ENCODE measurements around the gene CCNA2. TPM values are rescaled to one million over a fixed set of nuclear protein-coding genes. Genes with fewer than 3 reads are reported as not detected.

CCNA2 gene
- total RNA-seq, 2 donors from 2014 or later, result 2.4 to 2.5 TPM

DNA sequence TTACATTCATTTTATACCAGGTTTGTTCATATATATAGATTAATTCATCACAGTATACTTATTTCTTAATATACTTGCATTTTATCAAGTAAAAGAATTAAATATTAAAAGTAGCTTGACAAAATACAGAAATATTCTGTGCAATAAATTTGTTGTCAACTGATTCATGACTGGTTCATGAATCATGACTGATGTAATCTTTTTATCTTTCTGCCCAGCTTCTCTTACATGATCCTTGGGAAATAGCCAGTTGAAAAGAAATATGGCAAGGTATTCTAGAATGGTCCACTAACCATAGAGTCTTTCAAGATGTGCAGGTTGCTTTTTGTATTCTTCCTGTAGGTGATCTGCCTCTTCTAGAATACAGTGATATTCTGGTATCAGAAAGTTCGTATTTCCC, 4.2 kb upstream of the CCNA2 start:
- DNase-seq (ENCODE audit: low spot score) (no peak), ATAC-seq (ENCODE audit: insufficient number of reproducible peaks, low FRiP score, low read depth) (no peak)
- no peak overlapping the region for H3K27ac ChIP-seq
- TF ChIP-seq, protein P1, sequence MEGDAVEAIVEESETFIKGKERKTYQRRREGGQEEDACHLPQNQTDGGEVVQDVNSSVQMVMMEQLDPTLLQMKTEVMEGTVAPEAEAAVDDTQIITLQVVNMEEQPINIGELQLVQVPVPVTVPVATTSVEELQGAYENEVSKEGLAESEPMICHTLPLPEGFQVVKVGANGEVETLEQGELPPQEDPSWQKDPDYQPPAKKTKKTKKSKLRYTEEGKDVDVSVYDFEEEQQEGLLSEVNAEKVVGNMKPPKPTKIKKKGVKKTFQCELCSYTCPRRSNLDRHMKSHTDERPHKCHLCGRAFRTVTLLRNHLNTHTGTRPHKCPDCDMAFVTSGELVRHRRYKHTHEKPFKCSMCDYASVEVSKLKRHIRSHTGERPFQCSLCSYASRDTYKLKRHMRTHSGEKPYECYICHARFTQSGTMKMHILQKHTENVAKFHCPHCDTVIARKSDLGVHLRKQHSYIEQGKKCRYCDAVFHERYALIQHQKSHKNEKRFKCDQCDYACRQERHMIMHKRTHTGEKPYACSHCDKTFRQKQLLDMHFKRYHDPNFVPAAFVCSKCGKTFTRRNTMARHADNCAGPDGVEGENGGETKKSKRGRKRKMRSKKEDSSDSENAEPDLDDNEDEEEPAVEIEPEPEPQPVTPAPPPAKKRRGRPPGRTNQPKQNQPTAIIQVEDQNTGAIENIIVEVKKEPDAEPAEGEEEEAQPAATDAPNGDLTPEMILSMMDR (IDR thresholded peaks at IDR 0.05), result no peak
- peaks cover 7% of the 10 kb centered on the region in 2 donors for H3K4me1 ChIP-seq (ENCODE audit: control insufficient read depth in 1 of 2, low read depth in 2 of 2)
- H3K27me3 ChIP-seq (replicated peaks; ENCODE audit: insufficient read depth), result no peaks in the 10 kb centered on the region
- no peak overlapping the region for H3K4me3 ChIP-seq
- peaks cover 11% of the 10 kb centered on the region for H3K36me3 ChIP-seq
- H3K9me3 ChIP-seq, result no peaks in the 10 kb centered on the region

DNA sequence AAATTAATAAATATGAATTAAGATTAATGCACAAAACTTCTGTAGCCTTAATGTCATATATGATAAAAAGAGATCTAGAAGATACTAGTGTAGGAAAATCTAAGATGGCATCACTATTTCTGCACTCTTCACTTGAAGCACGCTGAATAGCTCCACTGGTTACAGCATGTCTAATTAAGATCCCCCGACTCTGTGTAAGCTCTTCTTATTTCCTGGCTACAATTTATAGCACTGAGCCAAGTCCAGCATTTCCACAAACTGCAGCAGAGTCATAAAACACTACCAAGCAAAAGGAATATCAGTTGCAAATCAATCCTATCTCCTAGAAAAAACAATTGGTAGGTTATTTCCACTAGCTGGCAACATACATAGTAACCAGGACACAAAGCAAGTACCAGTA, 1.3 kb upstream of the CCNA2 start:
- TF ChIP-seq, protein P1 (IDR thresholded peaks at IDR 0.05), result no peak
- Histone ChIP-seq H3K27me3 (replicated peaks; ENCODE audit: insufficient read depth) (no peaks in the 10 kb centered on the region), H3K36me3 (peaks cover 7% of the 10 kb centered on the region), H3K4me1 (ENCODE audit: control insufficient read depth in 1 of 2, low read depth in 2 of 2) (peaks cover 9% of the 10 kb centered on the region in 2 donors), H3K9me3 (no peaks in the 10 kb centered on the region), H3K27ac (no peak overlapping the region), H3K4me3 (no peak overlapping the region)
- ATAC-seq (ENCODE audit: insufficient number of reproducible peaks, low FRiP score, low read depth) (no peak), DNase-seq (ENCODE audit: low spot score) (no peak)

DNA sequence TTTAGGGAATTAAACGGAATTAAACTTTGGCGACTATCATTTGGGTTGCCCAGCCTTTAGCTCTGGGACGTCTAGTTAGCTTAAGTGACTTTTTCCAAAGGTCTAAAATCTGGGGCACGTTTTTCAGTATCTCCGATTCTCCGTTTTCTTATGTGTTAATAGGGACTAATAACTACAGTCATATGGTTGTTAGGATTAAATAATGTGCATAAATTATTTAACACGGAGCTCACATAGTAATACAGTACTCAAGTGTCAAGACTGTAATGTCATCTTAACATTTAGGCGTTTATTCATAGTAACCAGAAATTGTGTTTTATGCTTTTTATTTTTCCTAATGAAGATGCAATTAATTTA, 466 bp upstream of the CCNA2 start:
- TF ChIP-seq, protein P1 (IDR thresholded peaks at IDR 0.05), result no peak
- Histone ChIP-seq H3K27me3 (replicated peaks; ENCODE audit: insufficient read depth) (no peaks in the 10 kb centered on the region), H3K27ac (peak overlapping the region; percentile 23 to 69), H3K9me3 (no peaks in the 10 kb centered on the region), H3K36me3 (peaks cover 7% of the 10 kb centered on the region), H3K4me1 (ENCODE audit: control insufficient read depth in 1 of 2, low read depth in 2 of 2) (peaks cover 9% of the 10 kb centered on the region in 2 donors), H3K4me3 (peak overlapping the region; percentile 93)
- ATAC-seq (ENCODE audit: insufficient number of reproducible peaks, low FRiP score, low read depth), result no peak
- DNase-seq (ENCODE audit: low spot score), result no peak

DNA sequence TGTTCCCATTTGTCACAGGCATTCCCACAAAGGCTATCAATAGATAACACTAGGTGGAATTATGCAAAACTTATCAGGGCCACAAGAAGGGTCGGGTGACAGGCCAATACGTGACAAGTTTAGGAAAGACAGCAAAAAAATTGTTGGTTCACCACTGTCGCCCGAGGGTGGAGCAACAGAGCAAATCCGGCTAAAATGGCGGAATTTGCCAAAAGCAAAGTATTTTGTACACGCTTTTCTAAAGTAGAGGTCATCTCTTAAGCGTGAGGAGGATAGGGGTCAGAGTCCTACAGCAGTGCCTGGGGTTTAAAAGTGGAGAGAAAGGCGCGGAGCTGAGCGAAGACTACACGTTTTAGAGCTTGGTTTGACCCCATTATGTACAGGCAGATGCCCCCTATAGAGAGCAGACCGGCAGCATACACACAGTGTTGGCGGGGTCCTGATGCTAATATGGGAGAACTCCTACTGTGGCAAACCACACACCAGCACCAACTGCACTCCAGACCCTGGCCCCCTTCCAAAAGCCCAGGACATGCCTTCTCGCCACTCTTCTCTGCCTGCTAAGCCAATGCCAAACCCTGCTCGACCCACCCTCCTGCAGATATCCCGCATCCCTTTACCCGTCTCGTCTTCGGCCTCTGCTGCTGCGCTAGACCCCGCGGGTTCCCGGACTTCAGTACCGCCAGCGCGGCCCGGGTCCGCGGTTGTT, 733 bp downstream of the CCNA2 start:
- peak overlapping the region; percentile 93 for H3K4me3 ChIP-seq
- ATAC-seq (ENCODE audit: insufficient number of reproducible peaks, low FRiP score, low read depth) (no peak), DNase-seq (ENCODE audit: low spot score) (peak; percentile 2)
- TF ChIP-seq, protein P1 (IDR thresholded peaks at IDR 0.05), result no peak
- no peak overlapping the region for H3K27ac ChIP-seq
- H3K36me3 ChIP-seq, result peaks cover 7% of the 10 kb centered on the region
- no peaks in the 10 kb centered on the region for H3K27me3 ChIP-seq (replicated peaks; ENCODE audit: insufficient read depth)
- H3K4me1 ChIP-seq (ENCODE audit: control insufficient read depth in 1 of 2, low read depth in 2 of 2), result peaks cover 9% of the 10 kb centered on the region in 2 donors
- no peaks in the 10 kb centered on the region for H3K9me3 ChIP-seq

DNA sequence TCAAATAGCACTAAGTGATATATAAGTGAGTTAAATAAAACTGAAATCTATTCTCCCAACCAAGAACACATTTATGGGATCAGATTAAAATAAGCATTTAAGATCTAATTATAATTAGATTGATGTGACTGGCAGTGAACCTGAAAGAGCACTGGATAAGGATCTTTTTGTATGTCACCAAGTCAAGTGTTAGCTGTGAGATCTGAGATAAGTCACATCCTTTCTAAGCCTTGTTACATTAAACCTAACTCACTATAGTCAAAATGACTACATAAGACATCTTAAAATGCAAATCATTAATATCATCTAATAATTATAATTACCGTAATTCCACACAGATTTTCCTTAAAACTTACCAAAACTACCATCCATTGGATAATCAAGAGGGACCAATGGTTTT, 1.6 kb downstream of the CCNA2 start:
- TF ChIP-seq, protein P1 (IDR thresholded peaks at IDR 0.05), result no peak
- ATAC-seq (ENCODE audit: insufficient number of reproducible peaks, low FRiP score, low read depth), result no peak
- H3K27ac ChIP-seq, result no peak overlapping the region
- no peaks in the 10 kb centered on the region for H3K27me3 ChIP-seq (replicated peaks; ENCODE audit: insufficient read depth)
- H3K9me3 ChIP-seq, result no peaks in the 10 kb centered on the region
- H3K4me1 ChIP-seq (ENCODE audit: control insufficient read depth in 1 of 2, low read depth in 2 of 2), result peaks cover 9% of the 10 kb centered on the region in 2 donors
- peaks cover 4% of the 10 kb centered on the region for H3K36me3 ChIP-seq
- no peak for DNase-seq (ENCODE audit: low spot score)
- H3K4me3 ChIP-seq, result no peak overlapping the region

All from thoracic aorta (tissue), 2 donors.